GM12801 (cell line): Measurements from ENCODE around the gene MCEMP1.

Experiments
- TF ChIP-seq, protein P1 (sequence below): IDR thresholded peaks from one replicate; pipeline ENCODE4 v1.5.1; 2011; ENCODE audit warnings: control low read depth; ENCODE audit not compliant: insufficient read length; ENCODE audit errors: extremely low read depth

Gene MCEMP1

DNA sequence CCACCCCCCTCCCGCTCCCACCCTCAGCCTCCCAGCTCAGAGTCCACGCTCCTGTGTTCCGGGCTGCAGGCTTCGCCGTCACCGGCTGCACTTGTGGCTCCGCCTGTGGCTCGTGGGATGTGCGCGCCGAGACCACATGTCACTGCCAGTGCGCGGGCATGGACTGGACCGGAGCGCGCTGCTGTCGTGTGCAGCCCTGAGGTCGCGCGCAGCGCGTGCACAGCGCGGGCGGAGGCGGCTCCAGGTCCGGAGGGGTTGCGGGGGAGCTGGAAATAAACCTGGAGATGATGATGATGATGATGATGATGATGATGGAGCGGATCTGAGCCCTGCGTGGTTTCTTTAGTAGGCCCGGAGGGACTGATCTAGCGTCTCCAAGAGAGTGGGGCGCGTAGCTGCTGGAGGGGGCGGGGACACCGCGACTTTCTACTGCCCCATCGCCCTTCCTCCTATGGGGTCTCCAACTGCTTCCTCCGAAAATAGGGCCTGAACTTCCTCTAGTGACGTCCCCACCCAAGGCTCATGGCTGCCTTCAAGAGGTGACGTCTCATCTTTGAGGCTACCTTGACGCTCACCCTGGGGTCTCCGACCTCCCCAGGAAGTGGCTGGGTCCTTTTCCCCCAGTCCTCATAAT is 6.6 kb upstream of the MCEMP1 start:
- TF ChIP-seq, protein P1, sequence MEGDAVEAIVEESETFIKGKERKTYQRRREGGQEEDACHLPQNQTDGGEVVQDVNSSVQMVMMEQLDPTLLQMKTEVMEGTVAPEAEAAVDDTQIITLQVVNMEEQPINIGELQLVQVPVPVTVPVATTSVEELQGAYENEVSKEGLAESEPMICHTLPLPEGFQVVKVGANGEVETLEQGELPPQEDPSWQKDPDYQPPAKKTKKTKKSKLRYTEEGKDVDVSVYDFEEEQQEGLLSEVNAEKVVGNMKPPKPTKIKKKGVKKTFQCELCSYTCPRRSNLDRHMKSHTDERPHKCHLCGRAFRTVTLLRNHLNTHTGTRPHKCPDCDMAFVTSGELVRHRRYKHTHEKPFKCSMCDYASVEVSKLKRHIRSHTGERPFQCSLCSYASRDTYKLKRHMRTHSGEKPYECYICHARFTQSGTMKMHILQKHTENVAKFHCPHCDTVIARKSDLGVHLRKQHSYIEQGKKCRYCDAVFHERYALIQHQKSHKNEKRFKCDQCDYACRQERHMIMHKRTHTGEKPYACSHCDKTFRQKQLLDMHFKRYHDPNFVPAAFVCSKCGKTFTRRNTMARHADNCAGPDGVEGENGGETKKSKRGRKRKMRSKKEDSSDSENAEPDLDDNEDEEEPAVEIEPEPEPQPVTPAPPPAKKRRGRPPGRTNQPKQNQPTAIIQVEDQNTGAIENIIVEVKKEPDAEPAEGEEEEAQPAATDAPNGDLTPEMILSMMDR = no peak

GRCh38 chr19:7670790-7671189 is 6.1 kb upstream of the MCEMP1 start:
- TF ChIP-seq, protein P1 = no peak

DNA sequence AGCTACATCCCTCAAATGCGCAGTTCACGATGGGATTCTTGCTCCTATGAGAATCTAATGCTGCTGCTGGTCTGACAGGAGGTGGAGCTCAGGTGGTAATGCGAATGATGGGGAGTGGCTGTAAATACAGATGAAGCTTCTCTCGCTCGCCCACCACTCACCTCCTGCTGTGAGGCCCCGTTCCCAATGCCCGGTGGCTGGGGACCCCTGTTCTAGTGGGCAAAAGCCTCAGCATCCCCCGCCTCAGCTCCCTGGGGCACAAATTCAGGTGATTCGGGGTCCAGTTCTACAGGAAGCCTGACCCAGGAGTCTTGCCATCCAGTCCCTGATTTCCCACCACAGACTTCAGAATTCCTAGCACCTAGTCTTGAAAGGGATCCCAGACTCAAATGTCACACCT is 4.4 kb upstream of the MCEMP1 start:
- TF ChIP-seq, protein P1 = no peak

- TF ChIP-seq, protein P1 = no peak
Observed at GRCh38 chr19:7674010-7675005, 2.6 kb upstream of the MCEMP1 start.

DNA sequence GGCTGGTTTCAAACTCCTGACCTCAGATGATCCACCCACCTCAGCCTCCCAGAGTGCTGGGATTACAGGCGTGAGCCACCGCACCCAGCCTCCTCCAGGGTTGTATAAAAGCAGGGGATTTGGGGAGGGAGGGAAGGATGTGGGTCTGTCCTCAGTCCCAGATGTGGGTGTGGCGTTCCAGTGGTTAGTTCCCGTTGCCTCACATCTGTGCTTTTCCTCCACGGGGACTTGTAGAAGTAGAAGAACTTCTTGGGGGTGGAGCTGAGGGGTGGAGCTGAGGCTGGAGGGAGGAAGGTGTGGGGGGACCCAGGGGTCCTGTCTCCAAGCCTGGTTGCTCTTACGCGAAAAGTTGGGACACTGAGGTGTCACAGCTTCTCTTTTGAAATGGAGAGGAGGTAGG is 514 bp upstream of the MCEMP1 start:
- TF ChIP-seq, protein P1 = no peak

GRCh38 chr19:7677669-7678311 is 900 bp downstream of the MCEMP1 start:
- TF ChIP-seq, protein P1 = no peak

GRCh38 chr19:7678971-7679751 is 2.3 kb downstream of the MCEMP1 start:
- TF ChIP-seq, protein P1 = no peak
